IMR-90 (cell line): ENCODE data around the gene ANKRD9.

Experiments
- MAFK ChIP-seq: IDR thresholded peaks from 2 replicates; pipeline ENCODE4 v1.6.1; 2012; ENCODE audit warnings: low read depth, low read length, improper control_type of control experiment
- POLR2A ChIP-seq: IDR thresholded peaks from 2 replicates; pipeline ENCODE4 v1.6.1; 2012; ENCODE audit warnings: mild to moderate bottlenecking, low read depth, low read length
- TF ChIP-seq, protein P1 (sequence below): fragments of 150-350 bp; IDR thresholded peaks from 2 replicates; pipeline ENCODE4 v1.6.1; 2017; ENCODE audit warnings: mild to moderate bottlenecking, antibody characterized with exemption, low read length, low read depth
- TF ChIP-seq, protein P2 (sequence below): conservative IDR thresholded peaks from 2 replicates; pipeline ENCODE4 v1.5.1; 2012; ENCODE audit warnings: mild to moderate bottlenecking, low read depth, low read length, improper control_type of control experiment

DNA sequence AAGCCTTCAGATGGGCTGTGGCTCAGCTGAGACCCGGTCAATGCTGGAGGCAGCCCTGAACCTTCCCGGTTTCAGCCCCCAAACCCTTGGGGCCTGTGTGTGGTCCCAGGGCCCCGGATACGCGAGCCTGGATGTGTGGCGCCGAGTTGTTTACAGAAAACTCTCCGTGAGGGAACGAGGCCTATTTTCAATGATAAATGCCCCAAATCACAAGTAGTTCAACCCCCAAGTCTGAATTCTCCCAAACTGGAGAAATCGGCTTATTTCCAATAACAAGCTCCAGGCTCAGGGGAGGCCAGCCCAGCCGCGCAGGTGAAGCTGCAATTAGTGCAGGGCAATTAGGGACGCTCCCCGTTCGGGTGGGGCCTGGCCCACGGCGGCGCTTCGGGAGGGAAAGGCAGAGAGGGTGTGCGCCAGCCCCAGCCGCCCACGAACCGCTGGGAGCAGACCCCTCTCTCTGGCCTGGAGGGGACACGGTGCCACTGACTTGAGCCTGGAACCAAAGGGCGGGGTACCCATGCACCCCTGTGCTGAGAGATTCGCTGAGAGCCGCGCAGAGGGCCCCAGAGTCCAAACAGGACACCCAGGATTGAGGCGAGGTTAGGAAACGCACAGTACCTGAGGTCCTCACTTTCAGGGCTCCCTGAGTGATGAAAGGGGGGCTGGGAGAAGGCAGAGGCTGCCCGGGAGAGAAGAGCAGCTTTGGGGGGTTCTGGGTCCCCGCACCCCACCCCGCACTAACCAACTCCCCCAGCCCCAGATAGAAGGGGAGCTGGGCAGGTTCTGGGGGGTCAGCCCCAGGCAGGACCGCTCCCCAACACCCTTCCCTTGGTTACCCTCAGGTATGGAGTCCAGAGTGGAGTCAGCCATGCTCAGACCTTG lies 14.2 kb upstream of the ANKRD9 start:
- TF ChIP-seq POLR2A (no peak), MAFK (no peak)
- TF ChIP-seq, protein P1, sequence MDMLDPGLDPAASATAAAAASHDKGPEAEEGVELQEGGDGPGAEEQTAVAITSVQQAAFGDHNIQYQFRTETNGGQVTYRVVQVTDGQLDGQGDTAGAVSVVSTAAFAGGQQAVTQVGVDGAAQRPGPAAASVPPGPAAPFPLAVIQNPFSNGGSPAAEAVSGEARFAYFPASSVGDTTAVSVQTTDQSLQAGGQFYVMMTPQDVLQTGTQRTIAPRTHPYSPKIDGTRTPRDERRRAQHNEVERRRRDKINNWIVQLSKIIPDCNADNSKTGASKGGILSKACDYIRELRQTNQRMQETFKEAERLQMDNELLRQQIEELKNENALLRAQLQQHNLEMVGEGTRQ = no peak
- TF ChIP-seq, protein P2, sequence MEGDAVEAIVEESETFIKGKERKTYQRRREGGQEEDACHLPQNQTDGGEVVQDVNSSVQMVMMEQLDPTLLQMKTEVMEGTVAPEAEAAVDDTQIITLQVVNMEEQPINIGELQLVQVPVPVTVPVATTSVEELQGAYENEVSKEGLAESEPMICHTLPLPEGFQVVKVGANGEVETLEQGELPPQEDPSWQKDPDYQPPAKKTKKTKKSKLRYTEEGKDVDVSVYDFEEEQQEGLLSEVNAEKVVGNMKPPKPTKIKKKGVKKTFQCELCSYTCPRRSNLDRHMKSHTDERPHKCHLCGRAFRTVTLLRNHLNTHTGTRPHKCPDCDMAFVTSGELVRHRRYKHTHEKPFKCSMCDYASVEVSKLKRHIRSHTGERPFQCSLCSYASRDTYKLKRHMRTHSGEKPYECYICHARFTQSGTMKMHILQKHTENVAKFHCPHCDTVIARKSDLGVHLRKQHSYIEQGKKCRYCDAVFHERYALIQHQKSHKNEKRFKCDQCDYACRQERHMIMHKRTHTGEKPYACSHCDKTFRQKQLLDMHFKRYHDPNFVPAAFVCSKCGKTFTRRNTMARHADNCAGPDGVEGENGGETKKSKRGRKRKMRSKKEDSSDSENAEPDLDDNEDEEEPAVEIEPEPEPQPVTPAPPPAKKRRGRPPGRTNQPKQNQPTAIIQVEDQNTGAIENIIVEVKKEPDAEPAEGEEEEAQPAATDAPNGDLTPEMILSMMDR = no peak
